Vagina (tissue), 2 donors: ENCODE data around the gene RBM19. TPM values are rescaled to one million over a fixed set of nuclear protein-coding genes. Genes with fewer than 3 reads are reported as not detected.

ENCODE experiments used
- DNase-seq, 2 donors: peaks; one replicate each; pipeline ENCODE4 v3.0.0-alpha.2; 2017; ENCODE audit errors: extremely low spot score in 2 of 2
- H3K27ac ChIP-seq: fragments of 200-600 bp; sonication (generic); one replicate; pipeline ENCODE4 v1.5.1; 2019
- H3K27me3 ChIP-seq: fragments of 200-600 bp; sonication (generic); one replicate; pipeline ENCODE4 v1.5.1; 2019
- H3K36me3 ChIP-seq, 2 donors: fragments of 200-600 bp; sonication (generic); one replicate each; pipeline ENCODE4 v1.5.1; 2017 to 2019
- H3K4me1 ChIP-seq: fragments of 200-600 bp; sonication (generic); one replicate; pipeline ENCODE4 v1.5.1; 2019
- H3K4me3 ChIP-seq, 2 donors: fragments of 200-600 bp; sonication (generic); 1 replicate in 1 of 2; 2 replicates in 1 of 2; pipeline ENCODE4 v1.5.1; 2016 to 2019
- H3K9me3 ChIP-seq: fragments of 200-600 bp; sonication (generic); one replicate; pipeline ENCODE4 v1.5.1; 2019
- CTCF ChIP-seq, 3 experiments: fragments of 450-650 bp in 2 of 3; fragments of 200-600 bp in 1 of 3; sonication (generic) in 1 of 3; IDR thresholded peaks; one replicate each; pipeline ENCODE4 v1.5.1; 2017 to 2019; ENCODE audit warnings: antibody characterized with exemption in 3 of 3, mild to moderate bottlenecking in 2 of 3, moderate library complexity in 2 of 3
- POLR2A ChIP-seq, 2 donors: fragments of 450-650 bp; IDR thresholded peaks; one replicate each; pipeline ENCODE4 v1.6.1; 2017; ENCODE audit warnings: antibody characterized with exemption in 2 of 2, mild to moderate bottlenecking in 2 of 2, moderate library complexity in 2 of 2
- POLR2AphosphoS5 ChIP-seq, 2 donors: sonication (generic); formaldehyde crosslinking; IDR thresholded peaks; one replicate each; pipeline ENCODE4 v1.9.0; 2017; ENCODE audit warnings: antibody characterized with exemption in 2 of 2, mild to moderate bottlenecking in 2 of 2, low read depth in 1 of 2; ENCODE audit not compliant: insufficient read depth in 1 of 2
- intact Hi-C: fragments of 100-400 bp; cut with DNase I; formaldehyde crosslinking; loops from one replicate; pipeline ENCODE4 v1.15.1; 2023
- total RNA-seq: library from RNA; depleted of rRNA; stranded (reverse); fragments of >200 nt; gene quantifications from one replicate; pipeline ENCODE4 v1.2.3, GENCODE V29; 2016

RBM19 gene
- total RNA-seq, 1 donor from 2014 or later, result 25.5 TPM

- Histone ChIP-seq H3K36me3 (peaks cover 0 to 22% of the 10 kb centered on the region in 2 donors), H3K4me3 (no peak overlapping the region), H3K27ac (no peak overlapping the region), H3K27me3 (no peaks in the 10 kb centered on the region), H3K9me3 (no peaks in the 10 kb centered on the region), H3K4me1 (no peaks in the 10 kb centered on the region)
- no peak for TF ChIP-seq POLR2A (IDR thresholded peaks at IDR 0.05)
- intact Hi-C loops, result no loop called here
- DNase-seq, result no peak
These were observed 120.0 kb downstream of the RBM19 start for GRCh38 chr12:113845900-113846674.

GRCh38 chr12:113844495-113845210, 121.5 kb downstream of the RBM19 start:
- H3K27ac ChIP-seq, result no peak overlapping the region
- intact Hi-C loops, result no loop called here
- no peak overlapping the region for H3K4me3 ChIP-seq
- TF ChIP-seq POLR2A (IDR thresholded peaks at IDR 0.05), result no peak
- DNase-seq, result no peak
- no peaks in the 10 kb centered on the region for H3K27me3 ChIP-seq
- no peaks in the 10 kb centered on the region for H3K4me1 ChIP-seq
- peaks cover 0 to 22% of the 10 kb centered on the region in 2 donors for H3K36me3 ChIP-seq
- no peaks in the 10 kb centered on the region for H3K9me3 ChIP-seq

- H3K36me3 ChIP-seq, result peaks cover 0 to 20% of the 10 kb centered on the region in 2 donors
- H3K9me3 ChIP-seq, result no peaks in the 10 kb centered on the region
- no peak overlapping the region for H3K27ac ChIP-seq
- H3K4me3 ChIP-seq, result no peak overlapping the region
- no peaks in the 10 kb centered on the region for H3K4me1 ChIP-seq
- intact Hi-C loops, result no loop called here
- TF ChIP-seq CTCF (IDR thresholded peaks at IDR 0.05), result no peak
- no peak for TF ChIP-seq POLR2AphosphoS5 (IDR thresholded peaks at IDR 0.05; ENCODE audit: insufficient read depth in 1 of 2, low read depth in 1 of 2)
- TF ChIP-seq POLR2A (IDR thresholded peaks at IDR 0.05), result no peak
- H3K27me3 ChIP-seq, result no peaks in the 10 kb centered on the region
- DNase-seq, result no peak
These were observed 123.4 kb downstream of the RBM19 start for GRCh38 chr12:113842699-113843098.

GRCh38 chr12:113841786-113842185, 124.3 kb downstream of the RBM19 start:
- peaks cover 0 to 19% of the 10 kb centered on the region in 2 donors for H3K36me3 ChIP-seq
- no peak overlapping the region for H3K4me3 ChIP-seq
- H3K27me3 ChIP-seq, result no peaks in the 10 kb centered on the region
- intact Hi-C loops, result no loop called here
- H3K4me1 ChIP-seq, result no peaks in the 10 kb centered on the region
- H3K9me3 ChIP-seq, result no peaks in the 10 kb centered on the region
- TF ChIP-seq CTCF (IDR thresholded peaks at IDR 0.05) (no peak), POLR2AphosphoS5 (IDR thresholded peaks at IDR 0.05; ENCODE audit: insufficient read depth in 1 of 2, low read depth in 1 of 2) (no peak), POLR2A (IDR thresholded peaks at IDR 0.05) (no peak)
- no peak overlapping the region for H3K27ac ChIP-seq
- DNase-seq, result no peak

GRCh38 chr12:113840401-113841042, 125.6 kb downstream of the RBM19 start:
- DNase-seq, result no peak
- Histone ChIP-seq H3K36me3 (peaks cover 0 to 19% of the 10 kb centered on the region in 2 donors), H3K4me1 (no peaks in the 10 kb centered on the region), H3K27me3 (no peaks in the 10 kb centered on the region), H3K9me3 (no peaks in the 10 kb centered on the region), H3K4me3 (no peak overlapping the region), H3K27ac (no peak overlapping the region)
- intact Hi-C loops, result no loop called here
- no peak for TF ChIP-seq POLR2AphosphoS5 (IDR thresholded peaks at IDR 0.05; ENCODE audit: insufficient read depth in 1 of 2, low read depth in 1 of 2)
- TF ChIP-seq POLR2A (IDR thresholded peaks at IDR 0.05), result no peak
- TF ChIP-seq CTCF (IDR thresholded peaks at IDR 0.05), result no peak
